GM19438 (cell line): ENCODE measurements around the gene TSEN34.
"Not testable (repeated sequence)": the region's sequence is repeated elsewhere in the genome, so short reads cannot be mapped to it uniquely, and the experiment has no call there.

Experiments used
- ATAC-seq: cut with Tn5 transposase; IDR thresholded peaks from one replicate; pipeline ENCODE4 v1.9.1; 2021; ENCODE audit warnings: low read depth; ENCODE audit not compliant: unreplicated experiment

Gene TSEN34

DNA sequence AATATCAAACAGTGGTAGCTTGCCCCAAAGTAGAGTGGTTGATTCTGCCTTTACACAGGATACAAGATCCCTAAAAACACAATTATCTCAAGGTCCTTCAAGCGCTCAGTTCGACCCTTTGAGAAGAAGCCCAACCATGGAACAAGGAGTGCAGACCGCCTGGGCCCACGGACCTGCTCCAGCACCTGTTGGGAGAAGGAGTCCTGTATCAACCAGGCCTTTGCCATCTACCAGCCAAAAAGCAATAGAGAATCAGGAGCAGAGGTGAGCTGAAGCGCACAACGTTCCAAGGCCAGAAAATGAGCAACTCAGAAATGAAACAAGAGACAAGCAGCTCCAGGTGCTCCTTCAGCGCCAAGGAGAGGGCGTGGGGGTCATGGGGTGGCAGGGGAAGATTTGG lies 38.0 kb downstream of the TSEN34 start:
- no peak for ATAC-seq

DNA sequence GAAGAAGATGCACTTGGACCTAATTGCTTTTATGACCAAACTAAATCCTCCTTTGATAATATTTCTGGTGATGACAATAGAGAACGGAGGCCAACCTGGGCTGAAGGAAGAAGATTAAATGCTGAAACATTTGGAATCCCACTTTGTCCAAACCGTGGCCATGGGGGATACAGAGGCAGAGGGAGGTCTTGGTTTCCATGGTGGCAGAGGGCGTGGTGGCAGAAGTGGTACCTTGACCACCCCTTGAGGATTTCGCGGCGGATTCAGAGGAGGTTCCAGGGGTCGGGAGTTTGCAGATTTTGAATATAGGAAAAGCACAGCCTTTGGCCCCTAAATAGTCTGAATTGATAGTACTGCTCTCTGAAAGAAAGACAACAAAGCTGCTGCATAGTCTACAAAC lies 38.9 kb downstream of the TSEN34 start:
- no peak for ATAC-seq

DNA sequence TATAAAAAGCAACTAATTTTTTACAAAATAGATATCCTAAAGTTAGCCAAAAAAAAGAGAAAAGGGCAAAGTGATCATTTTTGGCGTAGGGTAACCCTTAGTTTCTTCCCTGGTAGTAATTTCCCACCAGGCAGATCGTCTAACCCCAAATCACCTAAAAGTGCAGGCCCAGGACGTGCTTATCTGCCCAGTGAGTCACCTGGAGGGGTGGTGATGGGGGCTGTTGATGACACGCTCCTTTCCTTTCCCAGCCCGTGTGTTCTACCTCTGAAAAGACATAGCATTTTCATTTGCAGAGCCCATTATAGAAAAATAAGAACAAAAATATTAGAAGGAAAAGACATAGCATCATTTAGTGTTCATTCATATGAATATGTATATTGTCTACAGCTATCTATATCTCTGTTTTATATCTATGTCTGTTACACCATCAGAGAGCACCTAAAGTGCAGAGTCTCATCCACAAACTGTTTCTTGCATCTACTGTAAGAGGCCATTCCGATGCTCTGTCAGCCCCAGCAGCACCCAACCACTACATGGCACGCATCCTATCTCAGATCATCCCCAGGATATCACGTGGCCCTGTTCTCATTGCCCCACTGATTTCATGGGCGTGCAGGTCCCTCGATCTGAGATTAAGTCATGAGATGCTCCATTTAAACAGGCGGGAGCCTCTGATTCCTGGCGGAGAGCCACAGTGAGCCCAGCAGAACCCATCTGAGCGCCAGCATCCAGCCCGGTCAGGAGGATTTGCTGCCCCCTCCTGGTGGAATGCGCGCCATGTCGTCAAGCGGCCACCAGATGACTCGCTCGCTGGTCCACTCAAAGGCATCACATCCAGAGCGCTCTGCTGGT lies 40.2 kb downstream of the TSEN34 start:
- no peak for ATAC-seq

DNA sequence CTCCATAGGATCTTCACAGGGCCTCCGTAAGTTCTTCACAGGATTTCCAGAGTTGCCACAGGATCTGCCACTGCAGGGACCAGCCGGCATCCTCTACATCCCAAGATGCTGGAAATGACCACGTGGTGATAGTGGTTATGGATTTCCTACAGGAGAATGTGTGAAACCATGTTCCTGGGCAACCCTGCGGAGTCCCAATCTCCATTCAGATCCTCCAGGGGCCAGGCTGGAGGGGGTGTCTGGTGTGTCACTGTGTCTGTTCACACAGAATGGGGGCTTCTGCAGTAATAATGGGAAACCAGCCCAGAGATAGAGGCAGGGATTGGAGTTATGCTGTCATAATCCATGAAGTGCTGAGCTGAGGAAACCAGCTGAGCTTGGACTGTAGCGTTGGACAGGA lies 42.8 kb downstream of the TSEN34 start:
- no peak for ATAC-seq

DNA sequence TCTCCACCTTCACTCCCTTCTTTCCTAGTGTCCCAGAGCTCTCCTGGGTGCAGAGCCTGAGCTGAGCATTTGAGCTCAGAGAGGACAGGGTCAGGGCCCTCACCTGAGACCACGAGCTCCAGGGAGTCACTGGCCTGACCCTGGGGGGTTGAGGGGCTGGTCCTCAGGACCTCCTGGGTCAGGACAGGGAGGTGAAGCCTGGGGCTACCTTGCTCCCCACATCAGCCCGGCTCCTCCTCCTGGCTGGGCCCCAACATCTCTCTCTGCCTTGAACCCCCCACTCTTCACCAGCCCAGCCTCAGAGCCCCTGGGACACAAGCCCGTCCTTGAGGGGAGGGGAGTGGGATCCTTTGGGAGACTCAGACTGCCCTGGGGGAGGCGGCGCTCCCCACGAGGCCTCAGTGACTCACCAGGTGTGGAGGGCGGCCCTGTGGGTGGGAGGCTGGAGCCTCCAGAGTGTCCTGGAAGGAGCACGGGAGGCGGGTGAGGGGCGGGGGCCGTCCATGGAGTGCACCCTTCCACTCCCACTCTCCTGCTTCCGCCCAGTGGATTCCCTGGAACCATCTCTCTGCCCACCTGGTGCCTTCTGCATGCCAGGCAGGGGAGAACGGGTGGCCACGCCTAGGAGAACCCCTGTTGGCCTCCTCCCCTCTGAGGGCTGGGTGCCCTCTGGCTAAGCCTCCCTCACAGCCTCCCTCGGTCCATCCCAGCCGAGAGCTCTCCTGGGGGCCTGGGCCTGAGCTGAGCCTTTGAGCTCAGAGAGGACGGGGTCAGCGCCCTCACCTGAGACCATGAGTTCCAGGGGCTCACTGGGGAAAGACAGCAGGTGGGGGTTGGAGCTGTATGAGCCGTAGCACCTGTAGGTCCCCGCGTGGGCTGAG lies 48.6 kb downstream of the TSEN34 start:
- ATAC-seq: not testable (repeated sequence)

DNA sequence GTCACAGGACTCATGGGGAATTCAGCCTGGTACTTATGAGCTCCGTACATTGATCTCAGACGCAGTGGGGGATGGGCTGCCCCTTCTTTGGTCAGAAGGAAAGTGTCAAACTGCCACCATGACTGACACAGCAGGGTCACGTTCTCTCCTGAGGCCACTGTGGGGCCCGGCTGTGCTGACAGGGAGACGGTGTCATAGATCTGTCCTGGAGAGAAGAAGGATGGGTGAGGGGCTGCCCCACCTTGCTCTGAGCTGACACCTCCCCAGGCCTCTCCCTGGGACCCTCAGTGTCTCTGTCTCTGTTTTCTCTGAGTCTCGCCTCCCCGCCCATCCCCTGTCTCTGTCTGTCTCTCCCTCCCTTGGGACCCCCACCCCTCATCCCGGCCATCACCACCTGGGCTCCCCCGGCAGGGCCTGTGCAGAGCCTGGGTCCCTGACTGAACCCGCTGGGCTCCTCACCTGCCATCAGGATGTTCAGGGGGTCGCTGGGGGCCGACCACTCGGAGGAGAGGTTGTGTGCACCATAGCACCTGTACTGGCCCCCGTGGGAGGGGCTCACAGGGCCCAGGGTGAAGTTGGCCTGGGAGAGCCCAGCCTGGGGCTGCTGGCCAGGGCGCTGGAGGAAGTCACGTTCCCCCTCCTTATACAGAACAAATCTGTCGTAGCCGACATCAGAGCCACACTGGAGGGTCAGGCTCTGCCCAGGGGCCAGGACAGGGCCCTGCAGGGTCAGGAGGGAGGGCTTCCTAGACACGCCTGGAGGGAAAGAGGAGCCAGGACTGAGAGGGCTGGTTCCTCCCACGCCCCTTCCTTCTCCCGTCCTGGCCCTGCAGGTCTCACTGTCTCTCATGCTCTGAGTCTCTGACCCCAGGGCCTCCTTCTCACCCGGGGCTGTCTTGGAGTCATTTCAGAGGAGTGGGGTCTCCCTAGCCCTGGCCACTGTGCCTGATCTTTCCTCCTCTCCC lies 49.5 kb downstream of the TSEN34 start:
- not testable (repeated sequence) for ATAC-seq

DNA sequence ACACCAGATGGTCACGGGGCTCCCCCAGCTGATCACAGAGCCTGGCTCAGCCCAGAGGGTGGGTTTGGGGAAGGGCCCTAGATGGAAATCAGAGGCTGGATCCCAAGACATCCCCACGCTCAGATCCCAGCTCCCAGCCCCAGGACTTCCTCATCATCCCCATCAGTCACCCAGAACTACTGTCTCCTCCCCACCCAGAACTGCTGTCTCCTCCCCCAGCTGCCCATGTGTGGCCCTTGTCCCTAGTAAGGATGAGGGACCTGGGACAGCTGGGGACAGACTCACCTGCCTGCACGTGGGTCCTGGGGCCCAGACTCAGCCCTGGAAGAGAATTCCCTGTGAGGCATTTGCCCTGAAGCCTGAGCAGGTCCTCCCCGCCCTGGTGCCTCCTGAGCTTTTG lies 51.1 kb downstream of the TSEN34 start:
- ATAC-seq: not testable (repeated sequence)

DNA sequence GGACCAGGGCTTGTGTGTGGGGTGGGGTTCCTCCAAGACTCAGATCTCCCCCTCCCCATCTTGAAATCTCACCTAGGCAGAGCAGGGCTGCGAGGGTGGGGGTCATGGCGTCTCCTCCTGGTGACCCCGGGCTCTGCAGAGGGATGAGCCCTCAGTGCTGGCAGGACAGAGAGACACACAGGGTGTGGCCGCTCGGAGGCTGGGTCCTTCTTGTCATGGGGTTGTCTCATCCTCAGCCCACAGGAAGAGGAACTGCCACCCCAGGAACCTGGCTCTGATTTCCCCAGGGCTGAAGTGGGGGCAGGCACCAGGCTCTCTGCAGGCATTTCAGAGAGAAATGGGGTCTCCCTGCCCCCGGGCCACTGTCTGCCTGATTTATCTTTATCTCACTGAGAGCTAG lies 51.5 kb downstream of the TSEN34 start, which contains the start of gene LILRA6:
Gene LILRA6, minus strand, starts transcription at position 145 of the 400 bp plus-strand sequence.
- not testable (repeated sequence) for ATAC-seq

DNA sequence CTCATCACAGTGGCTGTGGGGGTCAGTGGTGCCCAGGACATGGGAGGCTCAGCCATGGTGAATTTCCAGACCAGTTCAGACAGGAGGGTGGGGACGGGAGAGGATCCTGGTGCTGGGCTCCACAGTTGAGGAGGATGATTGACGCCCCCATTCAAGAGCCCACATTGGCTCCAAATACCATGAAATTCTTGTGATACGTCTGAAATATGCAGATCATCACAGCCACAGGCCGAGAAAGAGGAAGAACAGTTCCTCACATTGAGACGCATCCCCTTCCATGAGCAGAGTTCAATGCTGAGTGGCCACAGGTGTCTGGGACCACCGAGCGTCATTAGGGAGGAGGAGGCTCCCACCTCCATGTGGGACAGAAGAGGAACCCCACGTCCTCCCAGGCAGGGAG lies 52.7 kb downstream of the TSEN34 start:
- not testable (repeated sequence) for ATAC-seq
